Neuronal stem cell (in vitro differentiated cells): ENCODE measurements around the gene FAM43B.
"Not testable (repeated sequence)": the region's sequence is repeated elsewhere in the genome, so short reads cannot be mapped to it uniquely, and the experiment has no call there.

Experiments
- DNase-seq: peaks from one replicate; pipeline ENCODE4 v3.0.0-alpha.2; 2013; ENCODE audit warnings: low spot score
- H2AFZ ChIP-seq: one replicate; pipeline ENCODE4 v1.6.1; 2013; ENCODE audit warnings: mild to moderate bottlenecking, low read length, inconsistent platforms
- H2AK5ac ChIP-seq: 2 replicates; pipeline ENCODE4 v1.6.1; 2013; ENCODE audit warnings: low read depth, mild to moderate bottlenecking, inconsistent platforms, low read length, moderate library complexity, mixed read lengths
- H2BK120ac ChIP-seq: 2 replicates; pipeline ENCODE4 v1.6.1; 2013; ENCODE audit warnings: low read depth, mild to moderate bottlenecking, inconsistent platforms, low read length, moderate library complexity, mixed read lengths
- H2BK12ac ChIP-seq: one replicate; pipeline ENCODE4 v1.6.1; 2013; ENCODE audit warnings: low read length, inconsistent platforms
- H2BK15ac ChIP-seq: 2 replicates; pipeline ENCODE4 v1.6.1; 2013; ENCODE audit warnings: mild to moderate bottlenecking, low read length, inconsistent platforms, mixed read lengths
- H2BK5ac ChIP-seq: one replicate; pipeline ENCODE4 v1.6.1; 2013; ENCODE audit warnings: inconsistent platforms, mild to moderate bottlenecking, low read length, moderate library complexity
- H3K14ac ChIP-seq: one replicate; pipeline ENCODE4 v1.6.1; 2013; ENCODE audit warnings: low read length, inconsistent platforms
- H3K18ac ChIP-seq: 2 replicates; pipeline ENCODE4 v1.6.1; 2013; ENCODE audit warnings: low read length, inconsistent platforms
- H3K23ac ChIP-seq: 2 replicates; pipeline ENCODE4 v1.6.1; 2013; ENCODE audit warnings: low read depth, mild to moderate bottlenecking, mixed read lengths, low read length, inconsistent platforms; ENCODE audit not compliant: poor library complexity
- H3K27ac ChIP-seq: replicated peaks from 3 replicates; pipeline ENCODE4 v1.5.1; 2013; ENCODE audit warnings: low read length, inconsistent platforms
- H3K27me3 ChIP-seq, 3 experiments: 2 replicates each; pipeline ENCODE4 v1.6.1; 2013; ENCODE audit warnings: low read length in 3 of 3, mild to moderate bottlenecking in 2 of 3, inconsistent platforms in 1 of 3, low read depth in 1 of 3, mixed read lengths in 1 of 3, moderate library complexity in 1 of 3; ENCODE audit not compliant: control insufficient read depth in 3 of 3, insufficient read depth in 3 of 3
- H3K36me3 ChIP-seq, 2 donors: replicated peaks in 1 of 2; 2 replicates each; pipeline ENCODE4 v1.6.1; 2013; ENCODE audit warnings: low read length in 2 of 2; ENCODE audit not compliant: control insufficient read depth in 2 of 2, insufficient read depth in 2 of 2
- H3K4ac ChIP-seq: 2 replicates; pipeline ENCODE4 v1.6.1; 2013; ENCODE audit warnings: inconsistent platforms, mild to moderate bottlenecking, low read length, moderate library complexity
- H3K4me1 ChIP-seq, 2 donors: 1 replicate in 1 of 2; 2 replicates in 1 of 2; pipeline ENCODE4 v1.6.1; 2013; ENCODE audit warnings: low read length in 2 of 2, low read depth in 1 of 2; ENCODE audit not compliant: control insufficient read depth in 2 of 2, insufficient read depth in 1 of 2
- H3K4me2 ChIP-seq: one replicate; pipeline ENCODE4 v1.6.1; 2013; ENCODE audit warnings: mild to moderate bottlenecking, low read length, inconsistent platforms; ENCODE audit not compliant: insufficient read depth, poor library complexity, severe bottlenecking
- H3K4me3 ChIP-seq, 2 donors: 2 replicates each; pipeline ENCODE4 v1.5.1; 2013; ENCODE audit warnings: low read length in 2 of 2, mild to moderate bottlenecking in 2 of 2, inconsistent platforms in 1 of 2, moderate library complexity in 1 of 2
- H3K79me1 ChIP-seq: one replicate; pipeline ENCODE4 v1.6.1; 2013; ENCODE audit warnings: low read depth, mild to moderate bottlenecking, inconsistent platforms, low read length, moderate library complexity
- H3K9ac ChIP-seq: one replicate; pipeline ENCODE4 v1.6.1; 2013; ENCODE audit warnings: mild to moderate bottlenecking, low read depth, low read length, inconsistent platforms; ENCODE audit not compliant: poor library complexity
- H3K9me3 ChIP-seq, 2 donors: replicated peaks in 1 of 2; 2 replicates each; pipeline versions ENCODE3 to v1.6.1; 2013; ENCODE audit warnings: low read length in 2 of 2, mild to moderate bottlenecking in 2 of 2, inconsistent platforms in 1 of 2, low read depth in 1 of 2, mixed read lengths in 1 of 2, moderate library complexity in 1 of 2; ENCODE audit not compliant: control insufficient read depth in 2 of 2, insufficient read depth in 1 of 2
- H4K8ac ChIP-seq: one replicate; pipeline ENCODE4 v1.6.1; 2013; ENCODE audit warnings: low read depth, mild to moderate bottlenecking, inconsistent platforms, low read length, moderate library complexity
- H4K91ac ChIP-seq: one replicate; pipeline ENCODE4 v1.6.1; 2013; ENCODE audit warnings: low read length, low read depth, mild to moderate bottlenecking, inconsistent platforms; ENCODE audit not compliant: poor library complexity
- WGBS, 2 donors: extraction: QIAGEN DNeasy Blood & Tissue Kit; methylation state at CpG; one replicate each; pipeline ENCODE4 v1.1.7; 2013; ENCODE audit warnings: missing lambda C conversion rate in 2 of 2, mixed read lengths in 1 of 2; ENCODE audit not compliant: insufficient read length in 2 of 2, insufficient replicate concordance in 1 of 2; ENCODE audit errors: extremely low coverage in 2 of 2; 5-methylcytosine and 5-hydroxymethylcytosine counted together

The FAM43B gene

DNA sequence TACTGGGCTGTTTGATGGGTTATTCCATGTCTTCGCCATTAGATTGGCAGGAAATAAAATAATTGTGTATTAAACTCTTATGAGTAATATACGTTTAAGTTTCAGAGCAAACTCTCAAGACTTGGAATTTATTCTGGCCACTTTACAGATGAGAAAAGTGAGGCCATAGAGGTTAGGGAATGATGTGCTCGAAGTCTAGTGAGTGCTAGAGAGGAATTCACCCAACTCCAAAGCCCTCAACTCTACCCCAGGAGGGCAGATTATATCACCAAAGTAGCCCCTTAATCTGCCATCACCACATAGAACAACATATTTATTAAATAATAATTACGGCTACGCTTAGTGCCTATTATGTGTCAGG is 44.0 kb upstream of the FAM43B start:
- H3K36me3 ChIP-seq: peaks cover 0 to 18% of the 10 kb centered on the region in 2 donors
- DNase-seq: no peak
- no peak overlapping the region for H2BK15ac ChIP-seq
- no peak overlapping the region for H3K9ac ChIP-seq
- peak overlapping the region; percentile 93 for H2AFZ ChIP-seq
- no peak overlapping the region for H2BK12ac ChIP-seq
- no peak overlapping the region for H3K27ac ChIP-seq
- H3K14ac ChIP-seq: no peak overlapping the region
- peak overlapping the region; percentile 32 for H3K4me2 ChIP-seq
- H3K4me1 ChIP-seq: peaks cover 0 to 3% of the 10 kb centered on the region in 2 donors
- no CpG with 5 or more reads among the region's 5 CpGs for WGBS, 2 donors
- no peak overlapping the region for H2BK120ac ChIP-seq
- H3K4me3 ChIP-seq: peak overlapping the region; percentile 84 to 97
- no peak overlapping the region for H2BK5ac ChIP-seq
- no peak overlapping the region for H2AK5ac ChIP-seq
- peaks cover 4% of the 10 kb centered on the region for H3K79me1 ChIP-seq
- H4K8ac ChIP-seq: no peak overlapping the region
- H3K4ac ChIP-seq: no peak overlapping the region
- H3K27me3 ChIP-seq: peaks cover 0 to 14% (median 10%) of the 10 kb centered on the region in 3 experiments
- H3K18ac ChIP-seq: peak overlapping the region; percentile 84
- no peak overlapping the region for H3K23ac ChIP-seq
- H3K9me3 ChIP-seq: no peaks in the 10 kb centered on the region
- no peak overlapping the region for H4K91ac ChIP-seq

DNA sequence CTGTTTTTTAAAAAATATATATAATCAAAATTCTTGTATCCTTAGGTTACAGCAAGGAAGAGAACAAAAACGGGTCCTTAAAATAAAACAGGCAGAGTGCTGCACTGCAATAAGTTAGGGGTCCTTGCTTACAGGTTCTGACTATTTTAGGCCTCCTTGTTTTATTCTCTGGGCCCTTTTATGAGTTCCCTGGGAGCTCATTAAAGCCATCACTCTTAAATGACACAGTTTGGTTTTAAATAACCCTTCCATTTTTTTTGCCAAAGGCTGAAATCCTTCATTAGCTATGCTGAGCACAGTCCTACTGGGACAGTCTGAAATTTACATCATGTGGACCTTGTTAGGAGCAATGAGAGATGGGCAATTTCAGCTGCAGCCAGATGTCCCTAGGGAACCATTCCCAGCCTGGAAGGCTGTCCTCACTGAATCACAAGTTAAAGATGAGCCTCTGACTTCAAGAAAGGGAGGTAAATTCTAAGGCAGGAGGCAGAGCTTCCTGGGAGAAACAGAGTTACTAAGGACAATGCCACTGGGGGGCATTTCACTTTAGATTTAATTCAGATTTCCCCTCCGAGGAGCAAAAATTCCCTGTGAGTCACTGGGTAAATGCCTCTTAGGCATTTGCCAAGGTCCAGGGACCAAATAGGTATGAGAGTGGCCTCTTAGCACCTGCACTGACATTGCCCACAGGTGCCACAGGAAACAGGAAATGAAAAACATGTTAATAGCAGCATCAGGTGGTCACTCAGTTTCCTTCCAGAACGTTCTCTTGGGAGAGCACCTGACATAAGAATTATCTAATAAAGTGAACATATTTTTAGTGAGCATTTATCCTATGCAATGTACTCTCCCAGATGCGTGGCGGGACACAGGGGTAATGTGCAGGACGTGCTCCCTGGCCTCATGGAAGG is 40.6 kb upstream of the FAM43B start:
- no CpG with 5 or more reads among the region's 6 CpGs for WGBS, 2 donors
- H3K4me2 ChIP-seq: no peak overlapping the region
- peaks cover 4% of the 10 kb centered on the region for H3K79me1 ChIP-seq
- H3K27ac ChIP-seq: no peak overlapping the region
- H3K9ac ChIP-seq: no peak overlapping the region
- no peak for DNase-seq
- H3K4me1 ChIP-seq: peaks cover 0 to 3% of the 10 kb centered on the region in 2 donors
- H4K91ac ChIP-seq: no peak overlapping the region
- no peak overlapping the region for H3K4me3 ChIP-seq
- H2AFZ ChIP-seq: peak overlapping the region; percentile 40
- H3K36me3 ChIP-seq: no peaks in the 10 kb centered on the region
- no peak overlapping the region for H2AK5ac ChIP-seq
- no peak overlapping the region for H4K8ac ChIP-seq
- H2BK15ac ChIP-seq: no peak overlapping the region
- no peak overlapping the region for H3K18ac ChIP-seq
- no peak overlapping the region for H2BK12ac ChIP-seq
- no peak overlapping the region for H3K14ac ChIP-seq
- H2BK120ac ChIP-seq: no peak overlapping the region
- H3K23ac ChIP-seq: no peak overlapping the region
- peaks cover 0 to 24% (median 10%) of the 10 kb centered on the region in 3 experiments for H3K27me3 ChIP-seq
- no peak overlapping the region for H3K4ac ChIP-seq
- no peak overlapping the region for H2BK5ac ChIP-seq
- no peaks in the 10 kb centered on the region for H3K9me3 ChIP-seq

DNA sequence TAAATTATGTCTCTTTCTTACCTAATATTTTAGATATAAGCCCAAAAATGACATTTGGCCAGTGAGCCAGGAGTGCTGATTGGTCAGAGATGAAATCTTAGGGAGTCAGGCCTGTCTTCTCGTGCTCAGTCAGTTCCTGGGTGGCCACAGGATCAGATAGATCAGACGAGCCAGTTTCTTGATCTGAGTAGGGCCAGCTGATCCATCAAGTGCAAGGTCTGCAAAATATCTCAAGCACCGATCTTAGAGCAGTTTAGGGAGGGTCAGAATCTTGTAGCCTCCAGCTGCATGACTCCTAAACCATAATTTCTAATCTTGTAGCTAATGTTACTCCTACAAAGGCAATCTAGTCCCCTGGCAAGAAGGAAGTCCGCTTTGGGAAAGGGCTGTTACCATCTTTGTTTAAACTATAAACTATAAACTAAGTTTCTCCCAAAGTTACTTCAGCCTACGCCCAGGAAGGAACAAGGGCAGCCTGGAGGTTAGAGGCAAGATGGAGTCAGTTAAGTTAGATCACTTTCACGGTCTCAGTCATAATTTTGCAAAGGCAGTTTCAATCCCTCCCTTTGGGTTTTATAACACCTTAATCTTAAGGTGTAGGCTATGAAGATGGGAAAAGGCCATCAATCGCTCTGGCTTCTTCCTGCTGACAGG is 32.6 kb upstream of the FAM43B start:
- not testable (repeated sequence) for H3K9me3 ChIP-seq, H3K27ac ChIP-seq, H2BK120ac ChIP-seq, H3K9ac ChIP-seq, H3K36me3 ChIP-seq, DNase-seq, H4K8ac ChIP-seq, H2BK12ac ChIP-seq, H3K4ac ChIP-seq, H2BK15ac ChIP-seq, H3K4me1 ChIP-seq, H3K23ac ChIP-seq, H2BK5ac ChIP-seq, H3K14ac ChIP-seq, H2AK5ac ChIP-seq, H3K4me2 ChIP-seq, H3K79me1 ChIP-seq, H3K4me3 ChIP-seq, H3K18ac ChIP-seq, H4K91ac ChIP-seq
- Histone ChIP-seq H2AFZ (peak overlapping the region; percentile 11), H3K27me3 (peaks cover 0 to 18% (median 3%) of the 10 kb centered on the region in 3 experiments)
- WGBS, 2 donors: no CpG with 5 or more reads among the region's 7 CpGs
